HEK293 (cell line): ENCODE data around the gene EIF3L.
"Not testable (repeated sequence)": the region's sequence is repeated elsewhere in the genome, so short reads cannot be mapped to it uniquely, and the experiment has no call there.

Source experiments
- CTCF ChIA-PET: fragments of 350-600 bp; formaldehyde crosslinking; extraction: SDS; loops from one replicate; lab custom pipeline; 2021; ENCODE audit warnings: antibody characterized with exemption; lab: Yijun Ruan, JAX
- POLR2A ChIA-PET: fragments of 300-600 bp; formaldehyde crosslinking; extraction: SDS; loops from one replicate; lab custom pipeline; 2020; ENCODE audit warnings: antibody characterized with exemption, inconsistent platforms; lab: Yijun Ruan, JAX
- H3K27ac ChIP-seq: fragments of 200-500 bp; sonication (Bioruptor generic); 2 replicates; pipeline ENCODE4 v1.5.1; 2014; ENCODE audit warnings: low read depth, low read length, control low read depth, inconsistent platforms; ENCODE audit errors: extremely low read depth
- H3K36me3 ChIP-seq, 2 experiments: fragments of 200-500 bp in 1 of 2; sonication (Bioruptor generic) in 1 of 2; 1 replicate in 1 of 2; 2 replicates in 1 of 2; pipeline ENCODE4 v1.5.1; 2014 to 2017; ENCODE audit warnings: inconsistent platforms in 2 of 2, low read length in 2 of 2; ENCODE audit not compliant: control insufficient read depth in 2 of 2, insufficient read depth in 1 of 2
- H3K4me1 ChIP-seq: fragments of 200-500 bp; sonication (Bioruptor generic); 2 replicates; pipeline ENCODE4 v1.5.1; 2014; ENCODE audit warnings: mild to moderate bottlenecking, low read length, inconsistent platforms; ENCODE audit not compliant: control insufficient read depth, insufficient read depth
- H3K4me3 ChIP-seq: 2 replicates; pipeline ENCODE4 v1.5.1; 2011; ENCODE audit warnings: low read depth, mild to moderate bottlenecking, control low read depth, low read length, moderate library complexity
- H3K9me3 ChIP-seq: fragments of 200-500 bp; sonication (Bioruptor generic); 2 replicates; pipeline ENCODE4 v1.5.1; 2014; ENCODE audit warnings: low read depth, low read length, inconsistent platforms; ENCODE audit not compliant: control insufficient read depth, insufficient read depth
- BCL11B ChIP-seq: fragments of 450-650 bp; formaldehyde crosslinking; IDR thresholded peaks from 2 replicates; pipeline ENCODE4 v1.5.1; 2016; ENCODE audit warnings: low read depth, missing biosample characterization, missing genetic modification characterization
- GLI2 ChIP-seq: fragments of 450-650 bp; formaldehyde crosslinking; IDR thresholded peaks from 2 replicates; pipeline ENCODE4; 2017; ENCODE audit warnings: missing biosample characterization, missing genetic modification characterization, low read depth, borderline replicate concordance
- GLIS1 ChIP-seq: fragments of 450-650 bp; formaldehyde crosslinking; IDR thresholded peaks from 2 replicates; pipeline ENCODE4 v1.5.1; 2016; ENCODE audit warnings: missing biosample characterization, missing genetic modification characterization
- IKZF3 ChIP-seq: fragments of 450-650 bp; IDR thresholded peaks from 2 replicates; pipeline ENCODE4 v1.5.0; 2018; ENCODE audit warnings: missing biosample characterization, mild to moderate bottlenecking, missing genetic modification characterization, moderate library complexity
- KLF1 ChIP-seq: fragments of 450-650 bp; formaldehyde crosslinking; IDR thresholded peaks from 2 replicates; pipeline ENCODE4 v1.5.1; 2016; ENCODE audit warnings: missing biosample characterization, missing genetic modification characterization
- KLF10 ChIP-seq: fragments of 450-650 bp; IDR thresholded peaks from 2 replicates; pipeline ENCODE4 v1.5.1; 2018; ENCODE audit warnings: missing biosample characterization, mild to moderate bottlenecking, missing genetic modification characterization
- KLF9 ChIP-seq: fragments of 450-650 bp; formaldehyde crosslinking; IDR thresholded peaks from 2 replicates; pipeline ENCODE4 v1.5.1; 2016; ENCODE audit warnings: missing biosample characterization, missing genetic modification characterization, low read depth
- SCRT1 ChIP-seq: fragments of 450-650 bp; formaldehyde crosslinking; IDR thresholded peaks from 2 replicates; pipeline ENCODE4 v1.5.1; 2016; ENCODE audit warnings: missing biosample characterization, missing genetic modification characterization, borderline replicate concordance
- ZBTB7A ChIP-seq: fragments of 450-650 bp; formaldehyde crosslinking; IDR thresholded peaks from 2 replicates; pipeline ENCODE4 v1.5.1; 2016; ENCODE audit warnings: low read depth, missing biosample characterization, missing genetic modification characterization
- ZFHX2 ChIP-seq: fragments of 450-650 bp; formaldehyde crosslinking; conservative IDR thresholded peaks from 2 replicates; pipeline ENCODE4 v1.5.1; 2016; ENCODE audit warnings: missing biosample characterization, missing genetic modification characterization
- ZFP3 ChIP-seq: fragments of 450-650 bp; formaldehyde crosslinking; IDR thresholded peaks from 2 replicates; pipeline ENCODE4 v1.5.1; 2016; ENCODE audit warnings: low read depth, missing biosample characterization, missing genetic modification characterization
- ZNF114 ChIP-seq: fragments of 450-650 bp; formaldehyde crosslinking; IDR thresholded peaks from 2 replicates; pipeline ENCODE4 v1.5.0; 2017; ENCODE audit warnings: missing biosample characterization, missing genetic modification characterization
- ZNF2 ChIP-seq: fragments of 450-650 bp; formaldehyde crosslinking; IDR thresholded peaks from 2 replicates; pipeline ENCODE4 v1.5.1; 2016; ENCODE audit warnings: missing biosample characterization, missing genetic modification characterization
- ZNF23 ChIP-seq: fragments of 450-650 bp; formaldehyde crosslinking; IDR thresholded peaks from 2 replicates; pipeline ENCODE4 v1.5.1; 2016; ENCODE audit warnings: missing biosample characterization, missing genetic modification characterization, borderline replicate concordance
- ZNF37A ChIP-seq: fragments of 450-650 bp; IDR thresholded peaks from 2 replicates; pipeline ENCODE4 v1.5.1; 2018; ENCODE audit warnings: missing biosample characterization, missing genetic modification characterization
- ZNF404 ChIP-seq: fragments of 450-650 bp; formaldehyde crosslinking; IDR thresholded peaks from 2 replicates; pipeline ENCODE4 v1.5.1; 2017; ENCODE audit warnings: missing biosample characterization, missing genetic modification characterization
- ZNF426 ChIP-seq: fragments of 450-650 bp; formaldehyde crosslinking; IDR thresholded peaks from 2 replicates; pipeline ENCODE4 v1.5.1; 2017; ENCODE audit warnings: missing biosample characterization, missing genetic modification characterization, mild to moderate bottlenecking, inconsistent platforms, moderate library complexity
- ZNF473 ChIP-seq: fragments of 450-650 bp; formaldehyde crosslinking; IDR thresholded peaks from 2 replicates; pipeline ENCODE4 v1.5.1; 2017; ENCODE audit warnings: missing biosample characterization, missing genetic modification characterization
- ZNF549 ChIP-seq: fragments of 450-650 bp; IDR thresholded peaks from 2 replicates; pipeline ENCODE4 v1.5.1; 2018; ENCODE audit warnings: missing biosample characterization, missing genetic modification characterization, mild to moderate bottlenecking, inconsistent platforms, moderate library complexity
- ZNF623 ChIP-seq: fragments of 450-650 bp; formaldehyde crosslinking; IDR thresholded peaks from 2 replicates; pipeline ENCODE4 v1.5.1; 2016; ENCODE audit warnings: missing biosample characterization, missing genetic modification characterization
- ZNF626 ChIP-seq: fragments of 450-650 bp; sonication (Bioruptor Pico); formaldehyde crosslinking; IDR thresholded peaks from 2 replicates; pipeline ENCODE4 v1.5.1; 2018; ENCODE audit warnings: missing biosample characterization, missing genetic modification characterization, inconsistent platforms
- ZNF747 ChIP-seq: fragments of 450-650 bp; formaldehyde crosslinking; IDR thresholded peaks from 2 replicates; pipeline ENCODE4 v1.5.1; 2016; ENCODE audit warnings: missing biosample characterization, missing genetic modification characterization
- ZNF837 ChIP-seq: fragments of 450-650 bp; formaldehyde crosslinking; IDR thresholded peaks from 2 replicates; pipeline ENCODE4 v1.5.1; 2016; ENCODE audit warnings: missing biosample characterization, missing genetic modification characterization
- TF ChIP-seq, protein P1 (sequence below): fragments of 450-650 bp; formaldehyde crosslinking; IDR thresholded peaks from 2 replicates; pipeline ENCODE4 v1.5.1; 2016; ENCODE audit warnings: missing biosample characterization, missing genetic modification characterization
- TF ChIP-seq, protein P2 (sequence below): fragments of 450-650 bp; formaldehyde crosslinking; IDR thresholded peaks from 2 replicates; pipeline ENCODE4 v1.5.1; 2017; ENCODE audit warnings: missing biosample characterization, missing genetic modification characterization
- TF ChIP-seq, protein P3 (sequence below): fragments of 450-650 bp; formaldehyde crosslinking; IDR thresholded peaks from 2 replicates; pipeline ENCODE4 v1.5.1; 2017; ENCODE audit warnings: missing biosample characterization, mild to moderate bottlenecking, missing genetic modification characterization, moderate library complexity
- TF ChIP-seq, protein P4 (sequence below): fragments of 450-650 bp; formaldehyde crosslinking; IDR thresholded peaks from 2 replicates; pipeline ENCODE4 v1.5.1; 2016; ENCODE audit warnings: missing biosample characterization, missing genetic modification characterization
- TF ChIP-seq, protein P5 (sequence below): IDR thresholded peaks from 2 replicates; pipeline ENCODE4 v1.6.1; 2011; ENCODE audit warnings: mild to moderate bottlenecking, low read depth, low read length, borderline replicate concordance

EIF3L gene

DNA sequence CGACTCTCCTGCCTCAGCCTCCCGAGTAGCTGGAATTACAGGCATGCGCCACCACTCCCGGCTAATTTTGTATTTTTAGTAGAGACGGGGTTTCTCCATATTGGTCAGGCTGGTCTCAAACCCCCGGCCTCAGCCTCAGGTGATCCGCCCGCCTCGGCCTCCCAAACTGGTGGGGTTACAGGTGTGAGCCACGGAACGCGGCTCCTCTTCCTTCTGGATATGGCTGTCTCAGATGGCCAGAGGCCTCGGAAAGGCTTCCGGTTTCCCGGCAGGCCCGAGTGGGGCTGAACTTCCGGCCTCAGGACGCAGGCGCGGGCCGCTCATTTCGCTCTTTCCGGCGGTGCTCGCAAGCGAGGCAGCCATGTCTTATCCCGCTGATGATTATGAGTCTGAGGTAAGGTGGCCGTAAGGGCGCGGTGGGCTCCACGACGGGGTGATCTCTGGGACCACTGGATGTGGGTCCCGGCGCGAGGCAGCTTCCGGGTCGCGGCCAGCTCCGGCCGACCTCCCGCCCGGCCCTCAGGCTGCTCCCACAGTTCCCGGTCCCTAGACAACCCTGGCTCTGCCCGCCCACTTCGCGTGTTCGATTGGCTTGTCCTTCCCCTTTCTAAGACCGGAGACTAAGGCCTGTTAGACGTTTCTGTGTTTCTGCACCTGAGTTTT is at the start of gene EIF3L (continued):
- TF ChIP-seq ZNF837 (tag by site-specific recombination) (no peak), KLF1 (tag by site-specific recombination) (peak; percentile 29; the same call in 1 of the 2 replicates), ZNF626 (tag by site-specific recombination) (no peak), ZNF2 (tag by site-specific recombination) (0 out of 2 replicates have a peak, but pooled peaks have one; percentile 67), ZNF549 (no peak), ZNF37A (tag by site-specific recombination) (no peak), ZNF23 (tag by site-specific recombination) (no peak), ZNF623 (0 out of 2 replicates have a peak, but pooled peaks have one; percentile 7), ZFHX2 (peak; percentile 38), SCRT1 (tag by site-specific recombination) (peak; percentile 99), KLF9 (tag by site-specific recombination) (peak; percentile 67), IKZF3 (peak; percentile 81), ZFP3 (tag by site-specific recombination) (no peak), ZNF114 (no peak), ZNF473 (tag by site-specific recombination) (no peak), BCL11B (tag by site-specific recombination) (peak; percentile 12; the same call in 1 of the 2 replicates), GLI2 (tag by site-specific recombination) (no peak), KLF10 (tag by site-specific recombination) (peak; percentile 17; the same call in 1 of the 2 replicates), GLIS1 (tag by site-specific recombination) (0 out of 2 replicates have a peak, but pooled peaks have one; percentile 11), ZBTB7A (tag by site-specific recombination) (no peak), ZNF404 (tag by site-specific recombination) (no peak), ZNF747 (tag by site-specific recombination) (no peak), ZNF426 (tag by site-specific recombination) (no peak)
- TF ChIP-seq, protein P1, sequence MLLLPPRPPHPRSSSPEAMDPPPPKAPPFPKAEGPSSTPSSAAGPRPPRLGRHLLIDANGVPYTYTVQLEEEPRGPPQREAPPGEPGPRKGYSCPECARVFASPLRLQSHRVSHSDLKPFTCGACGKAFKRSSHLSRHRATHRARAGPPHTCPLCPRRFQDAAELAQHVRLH, result peak; percentile 84
- TF ChIP-seq, protein P2, sequence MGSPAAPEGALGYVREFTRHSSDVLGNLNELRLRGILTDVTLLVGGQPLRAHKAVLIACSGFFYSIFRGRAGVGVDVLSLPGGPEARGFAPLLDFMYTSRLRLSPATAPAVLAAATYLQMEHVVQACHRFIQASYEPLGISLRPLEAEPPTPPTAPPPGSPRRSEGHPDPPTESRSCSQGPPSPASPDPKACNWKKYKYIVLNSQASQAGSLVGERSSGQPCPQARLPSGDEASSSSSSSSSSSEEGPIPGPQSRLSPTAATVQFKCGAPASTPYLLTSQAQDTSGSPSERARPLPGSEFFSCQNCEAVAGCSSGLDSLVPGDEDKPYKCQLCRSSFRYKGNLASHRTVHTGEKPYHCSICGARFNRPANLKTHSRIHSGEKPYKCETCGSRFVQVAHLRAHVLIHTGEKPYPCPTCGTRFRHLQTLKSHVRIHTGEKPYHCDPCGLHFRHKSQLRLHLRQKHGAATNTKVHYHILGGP (tag by site-specific recombination), result no peak
- TF ChIP-seq, protein P3, sequence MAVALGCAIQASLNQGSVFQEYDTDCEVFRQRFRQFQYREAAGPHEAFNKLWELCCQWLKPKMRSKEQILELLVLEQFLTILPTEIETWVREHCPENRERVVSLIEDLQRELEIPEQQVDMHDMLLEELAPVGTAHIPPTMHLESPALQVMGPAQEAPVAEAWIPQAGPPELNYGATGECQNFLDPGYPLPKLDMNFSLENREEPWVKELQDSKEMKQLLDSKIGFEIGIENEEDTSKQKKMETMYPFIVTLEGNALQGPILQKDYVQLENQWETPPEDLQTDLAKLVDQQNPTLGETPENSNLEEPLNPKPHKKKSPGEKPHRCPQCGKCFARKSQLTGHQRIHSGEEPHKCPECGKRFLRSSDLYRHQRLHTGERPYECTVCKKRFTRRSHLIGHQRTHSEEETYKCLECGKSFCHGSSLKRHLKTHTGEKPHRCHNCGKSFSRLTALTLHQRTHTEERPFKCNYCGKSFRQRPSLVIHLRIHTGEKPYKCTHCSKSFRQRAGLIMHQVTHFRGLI (tag by site-specific recombination), result no peak
- TF ChIP-seq, protein P4, sequence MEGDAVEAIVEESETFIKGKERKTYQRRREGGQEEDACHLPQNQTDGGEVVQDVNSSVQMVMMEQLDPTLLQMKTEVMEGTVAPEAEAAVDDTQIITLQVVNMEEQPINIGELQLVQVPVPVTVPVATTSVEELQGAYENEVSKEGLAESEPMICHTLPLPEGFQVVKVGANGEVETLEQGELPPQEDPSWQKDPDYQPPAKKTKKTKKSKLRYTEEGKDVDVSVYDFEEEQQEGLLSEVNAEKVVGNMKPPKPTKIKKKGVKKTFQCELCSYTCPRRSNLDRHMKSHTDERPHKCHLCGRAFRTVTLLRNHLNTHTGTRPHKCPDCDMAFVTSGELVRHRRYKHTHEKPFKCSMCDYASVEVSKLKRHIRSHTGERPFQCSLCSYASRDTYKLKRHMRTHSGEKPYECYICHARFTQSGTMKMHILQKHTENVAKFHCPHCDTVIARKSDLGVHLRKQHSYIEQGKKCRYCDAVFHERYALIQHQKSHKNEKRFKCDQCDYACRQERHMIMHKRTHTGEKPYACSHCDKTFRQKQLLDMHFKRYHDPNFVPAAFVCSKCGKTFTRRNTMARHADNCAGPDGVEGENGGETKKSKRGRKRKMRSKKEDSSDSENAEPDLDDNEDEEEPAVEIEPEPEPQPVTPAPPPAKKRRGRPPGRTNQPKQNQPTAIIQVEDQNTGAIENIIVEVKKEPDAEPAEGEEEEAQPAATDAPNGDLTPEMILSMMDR (tag by site-specific recombination), result no peak
- TF ChIP-seq, protein P5, sequence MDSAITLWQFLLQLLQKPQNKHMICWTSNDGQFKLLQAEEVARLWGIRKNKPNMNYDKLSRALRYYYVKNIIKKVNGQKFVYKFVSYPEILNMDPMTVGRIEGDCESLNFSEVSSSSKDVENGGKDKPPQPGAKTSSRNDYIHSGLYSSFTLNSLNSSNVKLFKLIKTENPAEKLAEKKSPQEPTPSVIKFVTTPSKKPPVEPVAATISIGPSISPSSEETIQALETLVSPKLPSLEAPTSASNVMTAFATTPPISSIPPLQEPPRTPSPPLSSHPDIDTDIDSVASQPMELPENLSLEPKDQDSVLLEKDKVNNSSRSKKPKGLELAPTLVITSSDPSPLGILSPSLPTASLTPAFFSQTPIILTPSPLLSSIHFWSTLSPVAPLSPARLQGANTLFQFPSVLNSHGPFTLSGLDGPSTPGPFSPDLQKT, result no peak; the same call in 1 of the 2 replicates

DNA sequence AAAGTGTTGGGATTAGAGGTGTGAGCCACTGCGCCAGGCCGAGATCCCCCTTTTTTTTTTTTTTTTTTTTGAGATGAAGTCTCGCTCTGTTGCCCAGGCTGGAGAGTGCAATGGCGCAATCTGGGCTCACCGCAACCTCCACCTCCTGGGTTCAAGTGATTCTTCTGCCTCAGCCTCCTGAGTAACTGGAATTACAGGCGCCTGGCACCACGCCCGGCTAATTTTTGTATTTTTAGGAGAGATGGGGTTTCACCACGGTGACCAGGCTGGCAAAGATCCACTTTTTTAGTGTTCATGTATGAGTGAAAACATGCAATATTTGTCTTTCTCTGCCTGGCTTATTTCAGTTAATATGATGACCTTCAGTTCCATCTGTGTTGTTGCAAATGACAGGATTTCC is 49.2 kb upstream of the EIF3L start:
- H3K4me3 ChIP-seq, H3K27ac ChIP-seq, H3K4me1 ChIP-seq, H3K36me3 ChIP-seq, H3K9me3 ChIP-seq: not testable (repeated sequence)
- CTCF ChIA-PET, result interaction anchor here (0.6 kb wide), 1 partner anchor 167 kb away, joined by 7 read pairs; no protein-coding TSS in a partner anchor
- POLR2A ChIA-PET, result interaction anchor here (0.7 kb wide), 1 partner anchor 36 kb away, joined by 4 read pairs; no protein-coding TSS in a partner anchor
